ENCODE measurements around the gene C2CD2. TPM values are rescaled to one million over a fixed set of nuclear protein-coding genes. Genes with fewer than 3 reads are reported as not detected.
A peak's percentile ranks its signal among the peaks of the same experiment; 100 is the strongest.

C2CD2 gene
- total and polyA plus RNA-seq, 10 of the 15 experiments (the other 5 are each of a cell fraction or from before 2014, with no cell fraction given) = 2.2 to 30.9 (median 9.9) TPM

- TF ChIP-seq, protein P1, sequence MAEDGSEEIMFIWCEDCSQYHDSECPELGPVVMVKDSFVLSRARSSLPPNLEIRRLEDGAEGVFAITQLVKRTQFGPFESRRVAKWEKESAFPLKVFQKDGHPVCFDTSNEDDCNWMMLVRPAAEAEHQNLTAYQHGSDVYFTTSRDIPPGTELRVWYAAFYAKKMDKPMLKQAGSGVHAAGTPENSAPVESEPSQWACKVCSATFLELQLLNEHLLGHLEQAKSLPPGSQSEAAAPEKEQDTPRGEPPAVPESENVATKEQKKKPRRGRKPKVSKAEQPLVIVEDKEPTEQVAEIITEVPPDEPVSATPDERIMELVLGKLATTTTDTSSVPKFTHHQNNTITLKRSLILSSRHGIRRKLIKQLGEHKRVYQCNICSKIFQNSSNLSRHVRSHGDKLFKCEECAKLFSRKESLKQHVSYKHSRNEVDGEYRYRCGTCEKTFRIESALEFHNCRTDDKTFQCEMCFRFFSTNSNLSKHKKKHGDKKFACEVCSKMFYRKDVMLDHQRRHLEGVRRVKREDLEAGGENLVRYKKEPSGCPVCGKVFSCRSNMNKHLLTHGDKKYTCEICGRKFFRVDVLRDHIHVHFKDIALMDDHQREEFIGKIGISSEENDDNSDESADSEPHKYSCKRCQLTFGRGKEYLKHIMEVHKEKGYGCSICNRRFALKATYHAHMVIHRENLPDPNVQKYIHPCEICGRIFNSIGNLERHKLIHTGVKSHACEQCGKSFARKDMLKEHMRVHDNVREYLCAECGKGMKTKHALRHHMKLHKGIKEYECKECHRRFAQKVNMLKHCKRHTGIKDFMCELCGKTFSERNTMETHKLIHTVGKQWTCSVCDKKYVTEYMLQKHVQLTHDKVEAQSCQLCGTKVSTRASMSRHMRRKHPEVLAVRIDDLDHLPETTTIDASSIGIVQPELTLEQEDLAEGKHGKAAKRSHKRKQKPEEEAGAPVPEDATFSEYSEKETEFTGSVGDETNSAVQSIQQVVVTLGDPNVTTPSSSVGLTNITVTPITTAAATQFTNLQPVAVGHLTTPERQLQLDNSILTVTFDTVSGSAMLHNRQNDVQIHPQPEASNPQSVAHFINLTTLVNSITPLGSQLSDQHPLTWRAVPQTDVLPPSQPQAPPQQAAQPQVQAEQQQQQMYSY (CRISPR knock-in tag; IDR thresholded peaks at IDR 0.05) = no peak
- TF ChIP-seq MEF2B (IDR thresholded peaks at IDR 0.05; ENCODE audit: partially characterized antibody, poor library complexity, severe bottlenecking) = peak; percentile 72
- TF ChIP-seq SPI1 (IDR thresholded peaks at IDR 0.05; ENCODE audit: borderline replicate concordance, insufficient read depth, low read depth, low read length) = peak; percentile 94
- TF ChIP-seq BMI1 (IDR thresholded peaks at IDR 0.05; ENCODE audit: borderline replicate concordance) = peak; percentile 55; the same call in 1 of the 2 replicates
- peak; percentile 88 for TF ChIP-seq CBFB (IDR thresholded peaks at IDR 0.05; ENCODE audit: low read depth)
- peak; percentile 71 for TF ChIP-seq MLLT1 (IDR thresholded peaks at IDR 0.05)
- TF ChIP-seq, protein P2, sequence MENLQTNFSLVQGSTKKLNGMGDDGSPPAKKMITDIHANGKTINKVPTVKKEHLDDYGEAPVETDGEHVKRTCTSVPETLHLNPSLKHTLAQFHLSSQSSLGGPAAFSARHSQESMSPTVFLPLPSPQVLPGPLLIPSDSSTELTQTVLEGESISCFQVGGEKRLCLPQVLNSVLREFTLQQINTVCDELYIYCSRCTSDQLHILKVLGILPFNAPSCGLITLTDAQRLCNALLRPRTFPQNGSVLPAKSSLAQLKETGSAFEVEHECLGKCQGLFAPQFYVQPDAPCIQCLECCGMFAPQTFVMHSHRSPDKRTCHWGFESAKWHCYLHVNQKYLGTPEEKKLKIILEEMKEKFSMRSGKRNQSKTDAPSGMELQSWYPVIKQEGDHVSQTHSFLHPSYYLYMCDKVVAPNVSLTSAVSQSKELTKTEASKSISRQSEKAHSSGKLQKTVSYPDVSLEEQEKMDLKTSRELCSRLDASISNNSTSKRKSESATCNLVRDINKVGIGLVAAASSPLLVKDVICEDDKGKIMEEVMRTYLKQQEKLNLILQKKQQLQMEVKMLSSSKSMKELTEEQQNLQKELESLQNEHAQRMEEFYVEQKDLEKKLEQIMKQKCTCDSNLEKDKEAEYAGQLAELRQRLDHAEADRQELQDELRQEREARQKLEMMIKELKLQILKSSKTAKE (IDR thresholded peaks at IDR 0.05; ENCODE audit: low read depth, poor library complexity, severe bottlenecking) = peak; percentile 71
- no peak for TF ChIP-seq HDGF (IDR thresholded peaks at IDR 0.05)
- TF ChIP-seq BHLHE40 (IDR thresholded peaks at IDR 0.05; ENCODE audit: borderline replicate concordance in 1 of 2, low read depth in 2 of 2, low read length in 1 of 2) = peak; percentile 98
- TF ChIP-seq TCF7 (IDR thresholded peaks at IDR 0.05; ENCODE audit: borderline replicate concordance) = no peak
- peak; percentile 34; the same call in 1 of the 2 replicates for TF ChIP-seq TCF12 (IDR thresholded peaks at IDR 0.05; ENCODE audit: low read depth, low read length)
- TF ChIP-seq KDM1A (IDR thresholded peaks at IDR 0.05; ENCODE audit: borderline replicate concordance) = no peak
- no peak for TF ChIP-seq ZZZ3 (IDR thresholded peaks at IDR 0.05; ENCODE audit: control insufficient read depth, insufficient read length, low read depth)
- TF ChIP-seq MYB (IDR thresholded peaks at IDR 0.05; ENCODE audit: borderline replicate concordance, low read depth, low read length) = no peak
- TF ChIP-seq ZSCAN29 (IDR thresholded peaks at IDR 0.05) = no peak
- TF ChIP-seq MTA2 (IDR thresholded peaks at IDR 0.05; ENCODE audit: low read depth) = peak; percentile 74
- TF ChIP-seq IKZF1 (conservative IDR thresholded peaks at IDR 0.05) = peak; percentile 89
- TF ChIP-seq SMAD1 (IDR thresholded peaks at IDR 0.05; ENCODE audit: low read depth, partially characterized antibody) = no peak
- peak; percentile 60; the same call in 1 of the 2 replicates for TF ChIP-seq RAD51 (IDR thresholded peaks at IDR 0.05)
These were observed 25.1 kb downstream of the C2CD2 start (continued) for GRCh38 chr21:41928621-41929220.

Data from GM12878 (cell line).